Measurements from ENCODE around the gene PSMD4.

PSMD4 gene

DNA sequence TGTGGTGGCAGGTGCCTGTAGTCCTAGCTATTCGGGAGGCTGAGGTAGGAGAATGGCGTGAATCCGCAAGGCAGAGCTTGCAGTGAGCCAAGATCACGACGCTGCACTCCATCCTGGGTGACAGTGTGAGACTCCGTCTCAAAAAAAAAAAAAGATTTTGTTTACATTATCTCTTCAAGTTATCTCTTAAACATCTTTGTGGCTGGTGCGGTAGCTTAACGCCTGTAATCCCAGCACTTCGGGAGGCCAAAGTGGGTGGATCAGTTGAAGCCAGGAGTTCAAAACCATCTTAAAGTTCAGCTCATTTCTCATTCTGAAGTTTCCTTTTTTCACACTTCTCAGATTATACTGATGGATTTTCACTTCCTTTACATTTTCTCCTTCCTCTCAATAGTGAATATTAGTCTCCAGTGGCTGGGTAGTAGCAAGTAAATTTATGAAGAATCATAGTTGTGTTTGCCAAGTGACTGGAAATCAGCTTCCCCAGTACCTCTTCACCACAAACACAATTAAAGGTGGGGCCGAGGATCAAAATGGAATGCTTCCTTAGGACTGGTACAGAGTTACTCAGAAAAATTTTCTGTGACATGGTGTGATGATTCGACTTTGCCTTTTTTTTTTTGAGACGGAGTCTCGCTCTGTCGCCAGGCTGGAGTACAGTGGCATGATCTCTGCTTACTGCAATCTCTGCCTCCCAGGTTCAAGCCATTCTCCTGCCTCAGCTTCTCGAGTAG is 42.4 kb upstream of the PSMD4 start:
- TF ChIP-seq EZH2 (optimal IDR thresholded peaks at IDR 0.05; ENCODE audit: low read depth, low read length), result no peak
- TF ChIP-seq, protein P1, sequence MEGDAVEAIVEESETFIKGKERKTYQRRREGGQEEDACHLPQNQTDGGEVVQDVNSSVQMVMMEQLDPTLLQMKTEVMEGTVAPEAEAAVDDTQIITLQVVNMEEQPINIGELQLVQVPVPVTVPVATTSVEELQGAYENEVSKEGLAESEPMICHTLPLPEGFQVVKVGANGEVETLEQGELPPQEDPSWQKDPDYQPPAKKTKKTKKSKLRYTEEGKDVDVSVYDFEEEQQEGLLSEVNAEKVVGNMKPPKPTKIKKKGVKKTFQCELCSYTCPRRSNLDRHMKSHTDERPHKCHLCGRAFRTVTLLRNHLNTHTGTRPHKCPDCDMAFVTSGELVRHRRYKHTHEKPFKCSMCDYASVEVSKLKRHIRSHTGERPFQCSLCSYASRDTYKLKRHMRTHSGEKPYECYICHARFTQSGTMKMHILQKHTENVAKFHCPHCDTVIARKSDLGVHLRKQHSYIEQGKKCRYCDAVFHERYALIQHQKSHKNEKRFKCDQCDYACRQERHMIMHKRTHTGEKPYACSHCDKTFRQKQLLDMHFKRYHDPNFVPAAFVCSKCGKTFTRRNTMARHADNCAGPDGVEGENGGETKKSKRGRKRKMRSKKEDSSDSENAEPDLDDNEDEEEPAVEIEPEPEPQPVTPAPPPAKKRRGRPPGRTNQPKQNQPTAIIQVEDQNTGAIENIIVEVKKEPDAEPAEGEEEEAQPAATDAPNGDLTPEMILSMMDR (IDR thresholded peaks at IDR 0.05; ENCODE audit: low read length), result no peak
- no peak for TF ChIP-seq EZH2phosphoT487 (IDR thresholded peaks at IDR 0.05; ENCODE audit: low read length)
- Histone ChIP-seq H3K79me2 (ENCODE audit: low read length) (peaks cover 80% of the 10 kb centered on the region), H4K20me1 (ENCODE audit: insufficient read depth, low read length) (no peaks in the 10 kb centered on the region), H2AFZ (ENCODE audit: low read length) (no peak overlapping the region), H3K4me1 (ENCODE audit: low read length) (no peaks in the 10 kb centered on the region), H3K9ac (ENCODE audit: low read length) (no peak overlapping the region), H3K4me3 (ENCODE audit: low read length) (no peak overlapping the region), H3F3A (ENCODE audit: insufficient read depth, low read length) (no peaks in the 10 kb centered on the region; the same call in 1 of the 2 replicates), H3K4me2 (ENCODE audit: low read depth, low read length) (no peak overlapping the region), H3K36me3 (replicated peaks; ENCODE audit: insufficient read depth, low read length) (0 out of 2 replicates have a peak, but pooled peaks cover 2% of the 10 kb centered on the region), H3K9me2 (replicated peaks; ENCODE audit: insufficient read depth, low read length) (no peaks in the 10 kb centered on the region), H3K27me3 (replicated peaks; ENCODE audit: insufficient read depth, low read length) (no peaks in the 10 kb centered on the region), H3K9me3 (replicated peaks; ENCODE audit: insufficient read depth, low read length) (no peaks in the 10 kb centered on the region), H3K27ac (ENCODE audit: low read length) (no peak overlapping the region)
- no peak for DNase-seq

DNA sequence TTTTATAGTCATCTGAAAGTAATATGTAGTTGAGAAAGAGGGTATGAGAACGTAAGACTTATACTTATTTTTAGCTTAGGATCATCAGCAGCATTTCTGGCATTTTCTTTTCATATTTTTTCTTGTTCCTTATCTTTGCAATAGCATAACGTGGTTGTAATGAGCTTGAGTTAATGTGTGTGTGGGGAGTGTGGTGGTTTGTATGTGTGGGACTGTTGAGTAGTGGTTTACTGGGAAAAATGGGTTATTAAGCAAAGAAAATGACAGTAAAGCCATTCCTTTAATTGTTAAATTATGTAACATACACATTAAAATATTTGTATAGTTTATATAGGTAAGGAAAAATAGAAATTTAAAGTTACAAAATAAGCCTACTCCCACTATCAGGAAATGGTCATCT is 41.0 kb upstream of the PSMD4 start:
- TF ChIP-seq, protein P1 (IDR thresholded peaks at IDR 0.05; ENCODE audit: low read length), result no peak
- TF ChIP-seq EZH2 (optimal IDR thresholded peaks at IDR 0.05; ENCODE audit: low read depth, low read length), result no peak
- no peak for TF ChIP-seq EZH2phosphoT487 (IDR thresholded peaks at IDR 0.05; ENCODE audit: low read length)
- no peaks in the 10 kb centered on the region for H3K36me3 ChIP-seq (replicated peaks; ENCODE audit: insufficient read depth, low read length)
- H3K27me3 ChIP-seq (replicated peaks; ENCODE audit: insufficient read depth, low read length), result no peaks in the 10 kb centered on the region
- no peaks in the 10 kb centered on the region; the same call in 1 of the 2 replicates for H3F3A ChIP-seq (ENCODE audit: insufficient read depth, low read length)
- H3K9me2 ChIP-seq (replicated peaks; ENCODE audit: insufficient read depth, low read length), result no peaks in the 10 kb centered on the region
- no peak overlapping the region for H2AFZ ChIP-seq (ENCODE audit: low read length)
- no peaks in the 10 kb centered on the region for H3K9me3 ChIP-seq (replicated peaks; ENCODE audit: insufficient read depth, low read length)
- no peak overlapping the region for H3K27ac ChIP-seq (ENCODE audit: low read length)
- no peak overlapping the region for H3K4me3 ChIP-seq (ENCODE audit: low read length)
- DNase-seq, result no peak
- no peak overlapping the region for H3K4me2 ChIP-seq (ENCODE audit: low read depth, low read length)
- H4K20me1 ChIP-seq (ENCODE audit: insufficient read depth, low read length), result no peaks in the 10 kb centered on the region
- no peaks in the 10 kb centered on the region for H3K4me1 ChIP-seq (ENCODE audit: low read length)
- no peak overlapping the region for H3K9ac ChIP-seq (ENCODE audit: low read length)
- peaks cover 82% of the 10 kb centered on the region for H3K79me2 ChIP-seq (ENCODE audit: low read length)

DNA sequence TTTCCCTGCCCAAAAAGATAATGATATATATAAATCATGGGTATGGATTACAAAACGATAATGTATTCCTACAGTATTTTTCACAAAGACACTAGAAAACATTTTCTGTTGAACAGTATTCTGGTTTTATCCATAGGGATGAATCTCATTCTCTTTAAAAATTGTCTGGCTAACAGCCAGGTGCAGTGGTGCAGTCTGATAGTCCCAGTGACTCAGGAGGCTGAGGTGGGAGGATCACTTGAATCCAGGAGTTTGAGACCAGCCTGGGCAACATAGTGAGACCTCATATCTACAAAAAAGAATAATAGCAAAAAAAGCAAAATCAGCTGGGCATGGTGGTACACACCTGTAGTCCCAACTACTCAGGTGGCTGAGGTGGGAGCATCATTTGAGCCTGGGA is 32.9 kb upstream of the PSMD4 start:
- H2AFZ ChIP-seq (ENCODE audit: low read length), result no peak overlapping the region
- H3K9ac ChIP-seq (ENCODE audit: low read length), result no peak overlapping the region
- H3K4me1 ChIP-seq (ENCODE audit: low read length), result no peaks in the 10 kb centered on the region
- no peaks in the 10 kb centered on the region for H4K20me1 ChIP-seq (ENCODE audit: insufficient read depth, low read length)
- no peaks in the 10 kb centered on the region for H3K36me3 ChIP-seq (replicated peaks; ENCODE audit: insufficient read depth, low read length)
- H3K27me3 ChIP-seq (replicated peaks; ENCODE audit: insufficient read depth, low read length), result no peaks in the 10 kb centered on the region
- H3K4me2 ChIP-seq (ENCODE audit: low read depth, low read length), result no peak overlapping the region
- TF ChIP-seq, protein P1 (IDR thresholded peaks at IDR 0.05; ENCODE audit: low read length), result no peak
- TF ChIP-seq EZH2phosphoT487 (IDR thresholded peaks at IDR 0.05; ENCODE audit: low read length) (no peak), EZH2 (optimal IDR thresholded peaks at IDR 0.05; ENCODE audit: low read depth, low read length) (no peak)
- H3K4me3 ChIP-seq (ENCODE audit: low read length), result no peak overlapping the region
- peaks cover 67% of the 10 kb centered on the region for H3K79me2 ChIP-seq (ENCODE audit: low read length)
- no peaks in the 10 kb centered on the region for H3F3A ChIP-seq (ENCODE audit: insufficient read depth, low read length)
- no peaks in the 10 kb centered on the region for H3K9me3 ChIP-seq (replicated peaks; ENCODE audit: insufficient read depth, low read length)
- H3K27ac ChIP-seq (ENCODE audit: low read length), result no peak overlapping the region
- no peaks in the 10 kb centered on the region for H3K9me2 ChIP-seq (replicated peaks; ENCODE audit: insufficient read depth, low read length)
- no peak for DNase-seq
